ENCODE data around the gene UBE2I. TPM values are rescaled to one million over a fixed set of nuclear protein-coding genes. Genes with fewer than 3 reads are reported as not detected.

UBE2I gene
- total RNA-seq, 1 experiment from 2014 or later, result 361 TPM

- CTCF ChIA-PET, result no interaction called here
- Histone ChIP-seq H3K27ac (ENCODE audit: low read depth, low read length, poor library complexity, severe bottlenecking) (no peak overlapping the region), H3K4me3 (ENCODE audit: low read depth, low read length, poor library complexity, severe bottlenecking) (no peak overlapping the region), H3K27me3 (replicated peaks; ENCODE audit: insufficient read depth, low read depth, low read length, poor library complexity) (peaks cover 56% of the 10 kb centered on the region), H3K9me3 (ENCODE audit: low read depth, low read length, poor library complexity, severe bottlenecking) (no peaks in the 10 kb centered on the region), H3K4me1 (ENCODE audit: insufficient read depth, low read length, poor library complexity, severe bottlenecking) (peaks cover 15% of the 10 kb centered on the region), H3K36me3 (ENCODE audit: insufficient read depth, low read length, poor library complexity, severe bottlenecking) (no peaks in the 10 kb centered on the region)
- intact Hi-C loops (cut with micrococcal nuclease; ENCODE audit: unreplicated experiment), result no loop called here
- no TSS peak for BruUV-seq (replicated peaks)
- POLR2A ChIA-PET (ENCODE audit: low non-redundant PET), result no interaction called here
- DNase-seq (ENCODE audit: low spot score), result no peak
- TF ChIP-seq CTCF (conservative IDR thresholded peaks at IDR 0.05; ENCODE audit: low read depth, low read length) (no peak), EZH2 (IDR thresholded peaks at IDR 0.05; ENCODE audit: borderline replicate concordance, low read depth, low read length, poor library complexity, severe bottlenecking) (peak; percentile 73)
Measured at GRCh38 chr16:1332618-1333148, 23.2 kb downstream of the UBE2I start.

- peak within 1 kb of the TSS; percentile 41 for H3K4me3 ChIP-seq (ENCODE audit: low read depth, low read length, poor library complexity, severe bottlenecking)
- ChIA-PET POLR2A (ENCODE audit: low non-redundant PET) (no interaction called here), CTCF (no interaction called here)
- no peaks in the 10 kb centered on the region for H3K36me3 ChIP-seq (ENCODE audit: insufficient read depth, low read length, poor library complexity, severe bottlenecking)
- H3K27me3 ChIP-seq (replicated peaks; ENCODE audit: insufficient read depth, low read depth, low read length, poor library complexity), result peaks cover 56% of the 10 kb centered on the region
- DNase-seq (ENCODE audit: low spot score), result peak; percentile 56
- peaks cover 15% of the 10 kb centered on the region for H3K4me1 ChIP-seq (ENCODE audit: insufficient read depth, low read length, poor library complexity, severe bottlenecking)
- H3K27ac ChIP-seq (ENCODE audit: low read depth, low read length, poor library complexity, severe bottlenecking), result no peak within 1 kb of the TSS
- TF ChIP-seq CTCF (conservative IDR thresholded peaks at IDR 0.05; ENCODE audit: low read depth, low read length), result no peak
- TF ChIP-seq EZH2 (IDR thresholded peaks at IDR 0.05; ENCODE audit: borderline replicate concordance, low read depth, low read length, poor library complexity, severe bottlenecking), result no peak
- intact Hi-C loops (cut with micrococcal nuclease; ENCODE audit: unreplicated experiment), result no loop called here
- BruUV-seq (replicated peaks), result no TSS peak
- H3K9me3 ChIP-seq (ENCODE audit: low read depth, low read length, poor library complexity, severe bottlenecking), result no peaks in the 10 kb centered on the region
Measured at GRCh38 chr16:1333149-1333812, 23.8 kb downstream of the UBE2I start, which contains the start of gene BAIAP3. Gene BAIAP3, plus strand, starts transcription at chr16:1333645. Its CDS starts 4,905 bp downstream, at chr16:1338550.

GRCh38 chr16:1333854-1334700, 24.6 kb downstream of the UBE2I start:
- ChIA-PET CTCF (no interaction called here), POLR2A (ENCODE audit: low non-redundant PET) (no interaction called here)
- Histone ChIP-seq H3K27ac (ENCODE audit: low read depth, low read length, poor library complexity, severe bottlenecking) (no peak overlapping the region), H3K4me1 (ENCODE audit: insufficient read depth, low read length, poor library complexity, severe bottlenecking) (peaks cover 15% of the 10 kb centered on the region), H3K4me3 (ENCODE audit: low read depth, low read length, poor library complexity, severe bottlenecking) (peak overlapping the region; percentile 41), H3K27me3 (replicated peaks; ENCODE audit: insufficient read depth, low read depth, low read length, poor library complexity) (peaks cover 56% of the 10 kb centered on the region), H3K9me3 (ENCODE audit: low read depth, low read length, poor library complexity, severe bottlenecking) (no peaks in the 10 kb centered on the region), H3K36me3 (ENCODE audit: insufficient read depth, low read length, poor library complexity, severe bottlenecking) (no peaks in the 10 kb centered on the region)
- no TSS peak for BruUV-seq (replicated peaks)
- DNase-seq (ENCODE audit: low spot score), result no peak
- TF ChIP-seq CTCF (conservative IDR thresholded peaks at IDR 0.05; ENCODE audit: low read depth, low read length) (no peak), EZH2 (IDR thresholded peaks at IDR 0.05; ENCODE audit: borderline replicate concordance, low read depth, low read length, poor library complexity, severe bottlenecking) (no peak)
- intact Hi-C loops (cut with micrococcal nuclease; ENCODE audit: unreplicated experiment), result no loop called here

Measured in A673 (cell line).